T-cell (primary cell): ENCODE results near the gene XPNPEP1. TPM values are rescaled to one million over a fixed set of nuclear protein-coding genes. Genes with fewer than 3 reads are reported as not detected.

ENCODE experiments used
- ATAC-seq, 4 experiments: fragments of 200-7000 bp in 3 of 4; fragments of 150-1000 bp in 1 of 4; cut with Tn5 transposase; replicated peaks in 1 of 4; 1 replicate in 3 of 4; 2 replicates in 1 of 4; pipeline ENCODE4 v1.10.0; 2021; ENCODE audit warnings: moderate library complexity in 3 of 4, mild to moderate bottlenecking in 2 of 4, moderate number of reproducible peaks in 1 of 4
- CTCF ChIA-PET, 2 donors: fragments of 300-600 bp; sonication (Branson Sonifier 250); formaldehyde crosslinking; loops; one replicate each; lab custom pipeline; 2022; ENCODE audit warnings: antibody characterized with exemption in 2 of 2; lab: Charles Lee
- POLR2A ChIA-PET, 2 donors: fragments of 300-600 bp; sonication (Branson Sonifier 250); formaldehyde crosslinking; loops; one replicate each; lab custom pipeline; 2022; ENCODE audit warnings: antibody characterized with exemption in 2 of 2; lab: Charles Lee
- DNase-seq, 35 experiments: peaks; one replicate each; pipeline versions ENCODE4 v3.0.0 to v3.0.0-alpha.2; 2013 to 2023
- H3K27ac ChIP-seq: one replicate; pipeline ENCODE4 v1.5.1; 2013; ENCODE audit warnings: low read length
- H3K27me3 ChIP-seq, 2 experiments: replicated peaks in 1 of 2; 1 replicate in 1 of 2; 2 replicates in 1 of 2; pipeline versions ENCODE4 v1.6.1 to v1.7.0; 2013; ENCODE audit warnings: low read length in 1 of 2, mixed read lengths in 1 of 2; ENCODE audit not compliant: control insufficient read depth in 2 of 2, insufficient read depth in 2 of 2; ENCODE audit errors: extremely low read depth in 1 of 2
- H3K36me3 ChIP-seq, 2 donors: 1 replicate in 1 of 2; 2 replicates in 1 of 2; pipeline versions ENCODE4 v1.6.1 to v1.7.0; 2013; ENCODE audit warnings: low read length in 1 of 2; ENCODE audit not compliant: control insufficient read depth in 2 of 2, insufficient read depth in 1 of 2; ENCODE audit errors: extremely low read depth in 1 of 2
- H3K4me1 ChIP-seq, 2 experiments: 1 replicate in 1 of 2; 2 replicates in 1 of 2; pipeline versions ENCODE4 v1.6.1 to v1.7.0; 2013; ENCODE audit warnings: low read length in 2 of 2, mixed read lengths in 1 of 2; ENCODE audit not compliant: insufficient read depth in 2 of 2, control insufficient read depth in 1 of 2; ENCODE audit errors: extremely low read depth in 1 of 2
- H3K4me3 ChIP-seq, 2 donors: 1 replicate in 1 of 2; 2 replicates in 1 of 2; pipeline versions ENCODE4 v1.5.1 to v1.7.0; 2013; ENCODE audit warnings: mild to moderate bottlenecking in 2 of 2, low read length in 1 of 2, moderate library complexity in 1 of 2; ENCODE audit not compliant: control insufficient read depth in 1 of 2; ENCODE audit errors: extremely low read depth in 1 of 2
- H3K9me3 ChIP-seq: 2 replicates; pipeline ENCODE4 v1.7.0; 2013
- H3K27ac Mint-ChIP-seq, 2 donors: one replicate each; pipeline ENCODE4 v1.8.0; 2020 to 2021; ENCODE audit warnings: mild to moderate bottlenecking in 2 of 2, mixed read lengths in 2 of 2
- H3K27me3 Mint-ChIP-seq, 2 donors: one replicate each; pipeline ENCODE4 v1.8.0; 2021 to 2022; ENCODE audit warnings: mixed read lengths in 2 of 2
- H3K36me3 Mint-ChIP-seq: one replicate; pipeline ENCODE4 v1.8.0; 2021; ENCODE audit warnings: mixed read lengths
- H3K4me1 Mint-ChIP-seq, 3 donors: one replicate each; pipeline ENCODE4 v1.8.0; 2020 to 2022; ENCODE audit warnings: mixed read lengths in 3 of 3, mild to moderate bottlenecking in 1 of 3
- H3K4me3 Mint-ChIP-seq, 3 donors: one replicate each; pipeline ENCODE4 v1.8.0; 2020 to 2022; ENCODE audit warnings: mild to moderate bottlenecking in 3 of 3, mixed read lengths in 3 of 3, moderate library complexity in 3 of 3
- H3K9me3 Mint-ChIP-seq, 3 donors: one replicate each; pipeline ENCODE4 v1.8.0; 2020 to 2022; ENCODE audit warnings: mixed read lengths in 3 of 3
- WGBS: methylation state at CpG from one replicate; pipeline ENCODE4 v1.1.5; 2013; ENCODE audit warnings: missing lambda C conversion rate; ENCODE audit not compliant: insufficient coverage; 5-methylcytosine and 5-hydroxymethylcytosine counted together
- total RNA-seq, 35 experiments: library from RNA in 6 of 35; stranded (reverse) in 6 of 35; fragments of 120-200 nt in 1 of 35; gene quantifications; one replicate each; pipeline versions ENCODE4 v1.2.1 to v1.2.4 and lab custom pipeline; 2013 to 2026

Gene XPNPEP1
- total RNA-seq, 5 donors from 2014 or later (not counting 1 experiment from before 2014, with no cell fraction given), result 40.0 to 63.9 (median 44.6) TPM

- ATAC-seq, result no peak
- Mint-ChIP-seq H3K27me3 (peaks cover 12 to 19% of the 10 kb centered on the region in 2 donors), H3K36me3 (no peaks in the 10 kb centered on the region), H3K4me3 (no peak overlapping the region), H3K27ac (no peak overlapping the region), H3K9me3 (peaks cover 0 to 6% (median 3%) of the 10 kb centered on the region in 3 donors), H3K4me1 (no peaks in the 10 kb centered on the region)
- Histone ChIP-seq H3K27ac (no peak overlapping the region), H3K9me3 (no peaks in the 10 kb centered on the region), H3K36me3 (no peaks in the 10 kb centered on the region), H3K4me3 (no peak overlapping the region), H3K27me3 (no peaks in the 10 kb centered on the region), H3K4me1 (no peaks in the 10 kb centered on the region)
- POLR2A ChIA-PET, result no interaction called here
- no peak for DNase-seq
- 97% methylated on average over 5 of the region's 9 CpGs for whole genome bisulfite sequencing
- CTCF ChIA-PET, result no interaction called here
These were observed 91.5 kb downstream of the XPNPEP1 start for GRCh38 chr10:109831846-109832245.

- ChIA-PET CTCF (interaction anchor here in 1 of 2 donors (0.6 kb wide), 1 partner anchor 1315 kb away, joined by 3 read pairs; no protein-coding TSS in a partner anchor), POLR2A (interaction anchor here in 1 of 2 donors (0.5 kb wide), 1 partner anchor 21 kb away, joined by 3 read pairs; no protein-coding TSS in a partner anchor)
- no peaks in the 10 kb centered on the region for H3K4me1 Mint-ChIP-seq
- no peaks in the 10 kb centered on the region for H3K36me3 Mint-ChIP-seq
- Histone ChIP-seq H3K9me3 (no peaks in the 10 kb centered on the region), H3K36me3 (no peaks in the 10 kb centered on the region), H3K27me3 (peaks cover 0 to 14% of the 10 kb centered on the region in 2 experiments), H3K4me3 (no peak overlapping the region), H3K4me1 (no peaks in the 10 kb centered on the region), H3K27ac (no peak overlapping the region)
- no CpG with 5 or more reads among the region's 1 CpG for WGBS
- DNase-seq, result no peak
- peaks cover 22 to 41% of the 10 kb centered on the region in 2 donors for H3K27me3 Mint-ChIP-seq
- H3K4me3 Mint-ChIP-seq, result no peak overlapping the region
- no peak for ATAC-seq
- H3K27ac Mint-ChIP-seq, result no peak overlapping the region
- peaks cover 0 to 4% (median 0%) of the 10 kb centered on the region in 3 donors for H3K9me3 Mint-ChIP-seq
These were observed 99.1 kb downstream of the XPNPEP1 start for GRCh38 chr10:109824206-109824605.

- CTCF ChIA-PET, result interaction anchor here in 1 of 2 donors (0.6 kb wide), 1 partner anchor 11 kb away, joined by 3 read pairs; no protein-coding TSS in a partner anchor
- no peaks in the 10 kb centered on the region for H3K4me1 Mint-ChIP-seq
- POLR2A ChIA-PET, result no interaction called here
- Histone ChIP-seq H3K9me3 (no peaks in the 10 kb centered on the region), H3K4me3 (no peak overlapping the region), H3K27me3 (peaks cover 0 to 14% of the 10 kb centered on the region in 2 experiments), H3K27ac (no peak overlapping the region), H3K36me3 (no peaks in the 10 kb centered on the region), H3K4me1 (no peaks in the 10 kb centered on the region)
- no peak overlapping the region for H3K4me3 Mint-ChIP-seq
- no peak for ATAC-seq
- WGBS, result no CpG with 5 or more reads among the region's 3 CpGs
- no peak for DNase-seq
- H3K27me3 Mint-ChIP-seq, result peaks cover 18 to 39% of the 10 kb centered on the region in 2 donors
- no peak overlapping the region for H3K27ac Mint-ChIP-seq
- H3K9me3 Mint-ChIP-seq, result peaks cover 0 to 4% (median 0%) of the 10 kb centered on the region in 3 donors
- H3K36me3 Mint-ChIP-seq, result no peaks in the 10 kb centered on the region
These were observed 100.1 kb downstream of the XPNPEP1 start for GRCh38 chr10:109823196-109823595.

- no peak overlapping the region for H3K27ac Mint-ChIP-seq
- Histone ChIP-seq H3K27ac (no peak overlapping the region), H3K36me3 (no peaks in the 10 kb centered on the region), H3K9me3 (no peaks in the 10 kb centered on the region), H3K4me3 (no peak overlapping the region), H3K27me3 (peaks cover 0 to 14% of the 10 kb centered on the region in 2 experiments), H3K4me1 (no peaks in the 10 kb centered on the region)
- no peak for ATAC-seq
- no peak for DNase-seq
- H3K9me3 Mint-ChIP-seq, result peaks cover 0 to 4% (median 0%) of the 10 kb centered on the region in 3 donors
- no peaks in the 10 kb centered on the region for H3K4me1 Mint-ChIP-seq
- no peaks in the 10 kb centered on the region for H3K36me3 Mint-ChIP-seq
- POLR2A ChIA-PET, result no interaction called here
- 62% methylated on average over 5 of the region's 5 CpGs for WGBS
- CTCF ChIA-PET, result no interaction called here
- H3K4me3 Mint-ChIP-seq, result no peak overlapping the region
- H3K27me3 Mint-ChIP-seq, result peaks cover 18 to 39% of the 10 kb centered on the region in 2 donors
These were observed 101.6 kb downstream of the XPNPEP1 start for GRCh38 chr10:109821672-109822071.

- Histone ChIP-seq H3K27me3 (peaks cover 0 to 14% of the 10 kb centered on the region in 2 experiments), H3K27ac (no peak overlapping the region), H3K4me3 (no peak overlapping the region), H3K36me3 (no peaks in the 10 kb centered on the region), H3K9me3 (no peaks in the 10 kb centered on the region), H3K4me1 (no peaks in the 10 kb centered on the region)
- Mint-ChIP-seq H3K27me3 (peaks cover 18 to 39% of the 10 kb centered on the region in 2 donors), H3K27ac (no peak overlapping the region), H3K9me3 (peaks cover 0 to 4% (median 0%) of the 10 kb centered on the region in 3 donors), H3K4me1 (no peaks in the 10 kb centered on the region), H3K4me3 (no peak overlapping the region), H3K36me3 (no peaks in the 10 kb centered on the region)
- DNase-seq (no peak), ATAC-seq (no peak)
- CTCF ChIA-PET, result no interaction called here
- POLR2A ChIA-PET, result no interaction called here
- WGBS, result 0% methylated on average over 1 of the region's 7 CpGs
These were observed 102.5 kb downstream of the XPNPEP1 start for GRCh38 chr10:109820620-109821405.

GRCh38 chr10:109819807-109820206, 103.5 kb downstream of the XPNPEP1 start:
- H3K36me3 ChIP-seq, result no peaks in the 10 kb centered on the region
- H3K27ac Mint-ChIP-seq, result no peak overlapping the region
- ChIA-PET CTCF (interaction anchor here in 1 of 2 donors (0.6 kb wide), 1 partner anchor 1976 kb away, joined by 4 read pairs; no protein-coding TSS in a partner anchor), POLR2A (no interaction called here)
- peaks cover 9 to 31% of the 10 kb centered on the region in 2 donors for H3K27me3 Mint-ChIP-seq
- H3K9me3 ChIP-seq, result no peaks in the 10 kb centered on the region
- WGBS, result 40% methylated on average over 2 of the region's 3 CpGs
- no peak for ATAC-seq
- peaks cover 0 to 4% (median 0%) of the 10 kb centered on the region in 3 donors for H3K9me3 Mint-ChIP-seq
- H3K4me1 Mint-ChIP-seq, result no peaks in the 10 kb centered on the region
- no peak overlapping the region for H3K27ac ChIP-seq
- H3K4me3 Mint-ChIP-seq, result no peak overlapping the region
- H3K36me3 Mint-ChIP-seq, result no peaks in the 10 kb centered on the region
- no peak overlapping the region for H3K4me3 ChIP-seq
- DNase-seq, result no peak
- no peaks in the 10 kb centered on the region for H3K4me1 ChIP-seq
- peaks cover 0 to 11% of the 10 kb centered on the region in 2 experiments for H3K27me3 ChIP-seq
